RPMI8226 (cell line): ENCODE measurements around the gene TUBB2A.
"Not testable (repeated sequence)": the region's sequence is repeated elsewhere in the genome, so short reads cannot be mapped to it uniquely, and the experiment has no call there.

ENCODE experiments used
- DNase-seq: peaks from one replicate; pipeline ENCODE4 v3.0.0-alpha.2; 2015

The TUBB2A gene

GRCh38 chr6:3179945-3180344 is 22.6 kb upstream of the TUBB2A start:
- DNase-seq = not testable (repeated sequence)

- DNase-seq = not testable (repeated sequence)
These were observed 21.3 kb upstream of the TUBB2A start for GRCh38 chr6:3178666-3179065.

- peak; percentile 60 for DNase-seq
These were observed 19.4 kb upstream of the TUBB2A start for GRCh38 chr6:3176562-3177355.

GRCh38 chr6:3175715-3176402 is 18.5 kb upstream of the TUBB2A start:
- DNase-seq = peak; percentile 28

- DNase-seq = not testable (repeated sequence)
These were observed 16.3 kb upstream of the TUBB2A start for GRCh38 chr6:3173636-3174089.

- not testable (repeated sequence) for DNase-seq
These were observed 15.4 kb upstream of the TUBB2A start for GRCh38 chr6:3172789-3173188.

- DNase-seq = not testable (repeated sequence)
These were observed 14.2 kb upstream of the TUBB2A start for GRCh38 chr6:3171313-3172175.

GRCh38 chr6:3170676-3171075 is 13.3 kb upstream of the TUBB2A start:
- DNase-seq = not testable (repeated sequence)

- DNase-seq = not testable (repeated sequence)
These were observed 10.7 kb upstream of the TUBB2A start for GRCh38 chr6:3168046-3168445.

GRCh38 chr6:3166535-3167225 is 9.3 kb upstream of the TUBB2A start:
- DNase-seq = not testable (repeated sequence)

GRCh38 chr6:3165631-3166534 is 8.5 kb upstream of the TUBB2A start:
- DNase-seq = no peak

GRCh38 chr6:3164388-3164787 is 7.0 kb upstream of the TUBB2A start:
- no peak for DNase-seq

- no peak for DNase-seq
These were observed 5.9 kb upstream of the TUBB2A start for GRCh38 chr6:3163248-3163594.

- peak; percentile 89 for DNase-seq
These were observed 5.4 kb upstream of the TUBB2A start for GRCh38 chr6:3162565-3163247.

- no peak for DNase-seq
These were observed 4.7 kb upstream of the TUBB2A start for GRCh38 chr6:3162067-3162497.

GRCh38 chr6:3159805-3160781 is 2.7 kb upstream of the TUBB2A start:
- no peak for DNase-seq

GRCh38 chr6:3156184-3157130 is 887 bp downstream of the TUBB2A start:
- peak; percentile 38 for DNase-seq

GRCh38 chr6:3155416-3155815 is 1.9 kb downstream of the TUBB2A start:
- not testable (repeated sequence) for DNase-seq
